ENCODE measurements around the gene RAB21.
A peak's percentile ranks its signal among the peaks of the same experiment; 100 is the strongest.

RAB21 gene

DNA sequence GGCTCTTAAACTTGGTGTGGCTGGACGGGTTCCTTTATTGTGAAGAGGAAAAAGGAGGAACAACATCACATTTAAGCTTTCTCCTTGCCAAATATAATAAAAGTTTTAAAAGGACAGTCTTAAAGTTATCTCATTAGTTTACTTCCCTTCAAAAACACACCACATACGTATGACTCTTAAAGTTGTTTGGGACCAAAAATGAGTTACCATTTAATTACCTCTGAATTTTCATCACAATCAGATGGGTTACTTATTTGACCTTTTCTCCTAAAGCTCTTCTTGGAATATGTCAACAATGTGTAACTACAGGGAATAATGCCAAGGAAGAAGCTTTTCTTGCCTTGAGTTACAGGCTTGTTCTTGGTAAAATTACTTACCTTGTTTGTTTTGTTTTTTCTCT, 16.4 kb downstream of the RAB21 start:
- Histone ChIP-seq H3K27me3 (ENCODE audit: control insufficient read depth, insufficient read depth, low read length) (no peaks in the 10 kb centered on the region), H3K27ac (ENCODE audit: low read depth, low read length) (no peak overlapping the region), H3K9ac (ENCODE audit: low read length) (no peak overlapping the region), H3K4me3 (ENCODE audit: low read depth, low read length) (no peak overlapping the region), H3K36me3 (ENCODE audit: control insufficient read depth, insufficient read depth, low read length) (peaks cover 35% of the 10 kb centered on the region), H3K9me3 (ENCODE audit: control insufficient read depth, insufficient read depth, low read depth, low read length) (no peaks in the 10 kb centered on the region), H3K4me1 (ENCODE audit: control insufficient read depth, insufficient read depth, low read length) (no peaks in the 10 kb centered on the region)

DNA sequence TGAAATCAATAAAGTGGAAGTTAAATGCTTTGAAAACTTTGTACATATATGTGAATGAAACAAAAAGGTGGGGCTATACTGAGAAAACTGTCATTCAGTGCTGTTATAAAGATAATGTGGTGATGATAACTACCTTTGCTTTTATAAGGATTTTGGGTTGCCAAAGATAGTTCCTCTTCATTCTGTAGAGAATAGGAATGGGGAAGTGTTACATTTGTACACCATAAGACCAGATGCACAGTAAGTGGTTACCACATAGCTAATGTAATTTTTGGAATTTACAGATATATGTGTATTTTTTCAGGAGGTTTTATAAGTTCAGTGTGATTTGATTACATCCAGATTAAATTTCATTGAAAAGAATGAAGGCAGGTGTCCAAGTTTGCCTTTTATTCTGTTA, 18.1 kb downstream of the RAB21 start:
- Histone ChIP-seq H3K36me3 (ENCODE audit: control insufficient read depth, insufficient read depth, low read length) (peaks cover 43% of the 10 kb centered on the region), H3K9ac (ENCODE audit: low read length) (no peak overlapping the region), H3K4me3 (ENCODE audit: low read depth, low read length) (no peak overlapping the region), H3K27me3 (ENCODE audit: control insufficient read depth, insufficient read depth, low read length) (no peaks in the 10 kb centered on the region), H3K9me3 (ENCODE audit: control insufficient read depth, insufficient read depth, low read depth, low read length) (no peaks in the 10 kb centered on the region), H3K4me1 (ENCODE audit: control insufficient read depth, insufficient read depth, low read length) (no peaks in the 10 kb centered on the region), H3K27ac (ENCODE audit: low read depth, low read length) (no peak overlapping the region)

DNA sequence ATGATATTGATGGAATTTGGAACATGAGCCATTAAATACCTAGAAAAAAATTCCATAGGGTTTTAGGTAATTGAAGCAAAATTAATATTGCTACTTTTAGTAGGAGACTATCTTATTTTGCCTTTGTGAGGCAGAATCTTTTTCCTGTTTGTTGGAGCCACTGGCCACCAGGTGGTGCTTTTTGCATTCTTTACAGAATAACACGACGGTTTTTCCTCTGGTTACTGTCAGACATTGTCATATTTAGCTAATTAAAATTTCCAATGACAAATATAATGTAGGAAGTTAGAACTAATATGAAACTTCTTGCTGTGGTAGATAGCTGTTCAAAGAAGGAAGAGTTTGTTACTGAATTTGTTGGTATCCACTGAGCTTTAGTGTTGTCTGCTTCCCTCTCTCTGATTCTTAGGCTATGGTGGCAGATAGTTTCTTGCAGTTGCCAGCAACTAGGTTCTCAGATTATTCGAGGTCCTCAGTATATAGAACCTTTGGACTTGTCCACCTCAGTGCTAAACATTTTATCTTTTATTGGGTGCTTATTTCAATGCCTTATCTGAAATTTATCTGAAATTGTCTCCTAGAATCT, 25.7 kb downstream of the RAB21 start:
- H3K27ac ChIP-seq (ENCODE audit: low read depth, low read length) = no peak overlapping the region
- H3K9me3 ChIP-seq (ENCODE audit: control insufficient read depth, insufficient read depth, low read depth, low read length) = no peaks in the 10 kb centered on the region
- H3K4me1 ChIP-seq (ENCODE audit: control insufficient read depth, insufficient read depth, low read length) = no peaks in the 10 kb centered on the region
- H3K4me3 ChIP-seq (ENCODE audit: low read depth, low read length) = no peak overlapping the region
- no peak overlapping the region for H3K9ac ChIP-seq (ENCODE audit: low read length)
- H3K36me3 ChIP-seq (ENCODE audit: control insufficient read depth, insufficient read depth, low read length) = peaks cover 36% of the 10 kb centered on the region
- H3K27me3 ChIP-seq (ENCODE audit: control insufficient read depth, insufficient read depth, low read length) = no peaks in the 10 kb centered on the region

DNA sequence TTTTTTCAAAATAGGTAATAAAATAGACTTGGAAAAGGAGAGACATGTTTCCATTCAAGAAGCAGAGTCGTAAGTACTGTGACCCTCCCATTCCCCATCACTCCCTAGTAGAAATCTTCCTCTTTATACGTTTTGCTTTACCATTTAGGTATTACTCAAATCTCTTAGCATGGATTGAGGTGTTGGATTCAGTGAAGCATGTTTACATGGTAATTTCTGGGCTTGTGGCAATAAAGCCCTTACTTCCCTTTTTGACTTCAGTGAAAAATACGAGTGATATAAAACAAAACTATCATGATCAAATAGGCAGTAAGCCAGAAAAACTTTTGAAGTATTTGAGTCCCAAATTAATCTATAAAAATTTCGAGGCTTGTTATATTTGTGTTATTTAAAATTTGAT, 27.4 kb downstream of the RAB21 start:
- H3K27me3 ChIP-seq (ENCODE audit: control insufficient read depth, insufficient read depth, low read length) = no peaks in the 10 kb centered on the region
- no peaks in the 10 kb centered on the region for H3K9me3 ChIP-seq (ENCODE audit: control insufficient read depth, insufficient read depth, low read depth, low read length)
- H3K4me1 ChIP-seq (ENCODE audit: control insufficient read depth, insufficient read depth, low read length) = no peaks in the 10 kb centered on the region
- no peak overlapping the region for H3K9ac ChIP-seq (ENCODE audit: low read length)
- no peak overlapping the region for H3K4me3 ChIP-seq (ENCODE audit: low read depth, low read length)
- no peak overlapping the region for H3K27ac ChIP-seq (ENCODE audit: low read depth, low read length)
- peaks cover 46% of the 10 kb centered on the region for H3K36me3 ChIP-seq (ENCODE audit: control insufficient read depth, insufficient read depth, low read length)

DNA sequence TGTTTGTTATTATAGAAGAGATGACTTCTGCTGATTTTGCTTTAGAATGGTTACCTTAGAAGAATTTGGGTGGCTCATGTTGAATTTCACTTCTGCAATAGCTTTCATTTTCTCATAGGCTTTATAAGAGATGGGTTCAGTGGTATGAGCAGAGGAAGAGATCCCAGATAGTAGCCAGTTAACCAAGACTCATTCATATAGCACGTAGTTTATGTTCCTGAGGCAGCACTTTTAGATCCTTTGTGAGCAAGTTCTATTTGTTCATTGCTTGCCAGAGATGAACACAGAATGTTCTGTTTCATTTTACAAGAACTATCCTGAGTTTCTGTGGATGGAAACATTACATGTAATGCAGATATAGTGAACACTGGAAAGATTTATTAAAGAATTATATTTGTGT, 32.2 kb downstream of the RAB21 start:
- Histone ChIP-seq H3K27me3 (ENCODE audit: control insufficient read depth, insufficient read depth, low read length) (no peaks in the 10 kb centered on the region), H3K9ac (ENCODE audit: low read length) (no peak overlapping the region), H3K4me3 (ENCODE audit: low read depth, low read length) (no peak overlapping the region), H3K9me3 (ENCODE audit: control insufficient read depth, insufficient read depth, low read depth, low read length) (no peaks in the 10 kb centered on the region), H3K27ac (ENCODE audit: low read depth, low read length) (no peak overlapping the region), H3K4me1 (ENCODE audit: control insufficient read depth, insufficient read depth, low read length) (no peaks in the 10 kb centered on the region), H3K36me3 (ENCODE audit: control insufficient read depth, insufficient read depth, low read length) (peaks cover 49% of the 10 kb centered on the region)

DNA sequence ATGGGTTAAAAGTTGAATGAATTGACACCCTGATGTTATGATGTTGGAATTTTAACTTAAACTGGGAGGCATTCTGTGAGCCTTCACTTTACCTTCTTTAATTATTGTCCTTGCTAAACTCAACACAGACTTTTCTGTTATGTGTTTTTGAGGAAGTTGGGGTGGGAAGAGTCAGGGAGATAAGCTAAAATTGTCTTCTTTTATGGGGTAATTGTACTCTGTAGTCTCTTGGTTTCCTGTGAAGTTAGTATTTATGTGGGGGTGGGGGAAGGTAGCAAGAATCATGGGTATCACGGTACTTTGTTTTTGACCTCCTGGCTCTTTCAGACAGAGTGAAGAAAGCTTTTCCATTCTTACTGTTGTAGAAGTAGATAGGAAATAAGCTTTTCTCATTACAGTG, 32.9 kb downstream of the RAB21 start:
- Histone ChIP-seq H3K4me3 (ENCODE audit: low read depth, low read length) (no peak overlapping the region), H3K9ac (ENCODE audit: low read length) (no peak overlapping the region), H3K9me3 (ENCODE audit: control insufficient read depth, insufficient read depth, low read depth, low read length) (no peaks in the 10 kb centered on the region), H3K4me1 (ENCODE audit: control insufficient read depth, insufficient read depth, low read length) (no peaks in the 10 kb centered on the region), H3K36me3 (ENCODE audit: control insufficient read depth, insufficient read depth, low read length) (peaks cover 43% of the 10 kb centered on the region), H3K27ac (ENCODE audit: low read depth, low read length) (0 out of 2 replicates have a peak overlapping the region, but pooled peaks have one; percentile 6), H3K27me3 (ENCODE audit: control insufficient read depth, insufficient read depth, low read length) (no peaks in the 10 kb centered on the region)

DNA sequence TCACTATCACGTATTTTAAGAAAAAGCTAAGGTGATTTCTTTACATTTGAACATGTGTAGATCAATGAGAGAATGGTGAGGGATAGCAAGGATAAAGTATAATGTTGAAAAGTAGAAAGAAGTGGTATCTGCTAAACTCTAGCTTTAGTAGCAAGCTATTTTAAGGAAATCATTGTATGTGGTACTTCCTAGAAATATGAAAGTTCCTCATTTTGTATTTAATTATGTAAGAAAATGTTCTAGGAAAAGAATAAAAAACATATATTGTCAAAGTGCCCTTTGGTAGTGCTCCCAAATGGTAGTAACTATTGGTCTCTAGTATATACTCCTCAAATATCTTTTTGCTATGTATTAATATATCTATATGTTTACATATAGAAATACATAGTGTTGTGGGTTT, 35.7 kb downstream of the RAB21 start:
- Histone ChIP-seq H3K27ac (ENCODE audit: low read depth, low read length) (no peak overlapping the region), H3K4me3 (ENCODE audit: low read depth, low read length) (no peak overlapping the region), H3K9me3 (ENCODE audit: control insufficient read depth, insufficient read depth, low read depth, low read length) (no peaks in the 10 kb centered on the region), H3K4me1 (ENCODE audit: control insufficient read depth, insufficient read depth, low read length) (no peaks in the 10 kb centered on the region), H3K36me3 (ENCODE audit: control insufficient read depth, insufficient read depth, low read length) (peaks cover 25% of the 10 kb centered on the region), H3K27me3 (ENCODE audit: control insufficient read depth, insufficient read depth, low read length) (no peaks in the 10 kb centered on the region), H3K9ac (ENCODE audit: low read length) (no peak overlapping the region)

DNA sequence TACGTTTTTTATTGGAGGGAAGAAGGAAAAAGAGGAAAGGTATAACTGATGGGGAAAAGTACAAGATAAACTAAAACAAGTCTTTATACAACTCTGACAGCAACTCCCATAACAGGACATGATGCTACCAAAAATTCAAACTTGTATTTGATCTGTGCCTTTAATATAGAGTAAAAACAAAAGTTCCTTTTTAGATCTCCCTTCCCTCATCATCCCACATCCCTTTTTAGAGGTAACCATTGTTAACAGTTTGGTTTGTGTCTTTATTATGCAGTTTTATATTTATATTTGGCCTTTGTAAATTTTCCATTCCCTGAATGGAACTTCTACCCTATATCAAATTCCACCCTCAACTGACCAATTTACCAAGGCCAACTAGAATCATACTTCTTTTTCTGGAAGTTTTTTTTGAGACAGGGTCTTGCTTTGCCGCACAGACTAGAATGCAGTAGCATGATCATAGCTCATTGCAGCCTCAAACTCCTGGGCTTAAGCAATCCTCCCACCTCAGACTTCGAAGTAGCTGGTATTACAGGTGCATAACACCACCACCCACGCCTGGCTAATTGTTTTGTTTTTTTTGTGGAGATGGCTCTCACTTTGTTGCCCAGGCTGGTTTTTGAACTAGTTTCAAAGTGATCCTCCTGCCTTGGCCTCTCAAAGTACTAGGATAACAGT, 36.9 kb downstream of the RAB21 start:
- Histone ChIP-seq H3K4me3 (ENCODE audit: low read depth, low read length) (no peak overlapping the region), H3K27ac (ENCODE audit: low read depth, low read length) (no peak overlapping the region), H3K4me1 (ENCODE audit: control insufficient read depth, insufficient read depth, low read length) (no peaks in the 10 kb centered on the region), H3K9ac (ENCODE audit: low read length) (no peak overlapping the region), H3K9me3 (ENCODE audit: control insufficient read depth, insufficient read depth, low read depth, low read length) (no peaks in the 10 kb centered on the region), H3K36me3 (ENCODE audit: control insufficient read depth, insufficient read depth, low read length) (peaks cover 15% of the 10 kb centered on the region), H3K27me3 (ENCODE audit: control insufficient read depth, insufficient read depth, low read length) (no peaks in the 10 kb centered on the region)

DNA sequence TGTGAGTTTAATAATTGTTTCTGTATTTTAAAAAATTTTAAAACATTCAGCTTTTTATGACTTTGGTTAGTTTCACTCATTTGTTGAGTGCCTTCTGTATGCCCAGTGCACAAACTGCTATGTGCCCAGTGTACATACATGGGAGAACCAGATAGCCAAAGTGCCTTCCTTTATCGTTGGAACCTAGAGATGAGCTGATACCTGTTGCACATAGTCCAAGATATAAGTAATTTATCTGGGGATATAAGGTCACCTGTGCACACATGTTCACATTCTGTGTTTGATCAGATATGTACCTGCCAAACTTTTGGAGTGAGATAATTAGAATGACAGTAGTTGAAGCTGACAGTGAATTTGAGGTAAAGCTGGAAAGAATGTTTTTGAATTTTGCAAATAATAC, 37.9 kb downstream of the RAB21 start:
- no peaks in the 10 kb centered on the region for H3K9me3 ChIP-seq (ENCODE audit: control insufficient read depth, insufficient read depth, low read depth, low read length)

DNA sequence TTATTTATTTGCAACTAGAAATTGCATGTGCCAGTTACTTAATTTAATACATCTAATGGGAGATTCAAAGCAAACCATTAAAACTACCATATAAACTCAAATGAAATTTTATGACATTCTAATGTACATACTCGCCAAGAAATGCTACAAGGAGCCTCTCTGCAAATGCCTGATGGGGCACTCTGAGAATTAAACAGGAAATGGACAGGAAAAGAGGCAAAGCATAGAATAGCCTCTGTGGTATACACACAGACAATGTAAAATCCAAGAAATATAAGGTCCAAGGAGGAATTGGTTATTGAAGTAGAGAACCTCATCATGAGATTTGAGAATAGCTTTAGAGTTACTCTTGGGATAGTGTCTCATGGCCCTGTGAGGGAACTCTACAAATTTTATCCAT, 41.2 kb downstream of the RAB21 start:
- H3K27me3 ChIP-seq (ENCODE audit: control insufficient read depth, insufficient read depth, low read length) = no peaks in the 10 kb centered on the region
- no peaks in the 10 kb centered on the region for H3K9me3 ChIP-seq (ENCODE audit: control insufficient read depth, insufficient read depth, low read depth, low read length)
- no peaks in the 10 kb centered on the region for H3K36me3 ChIP-seq (ENCODE audit: control insufficient read depth, insufficient read depth, low read length)
- no peak overlapping the region for H3K4me3 ChIP-seq (ENCODE audit: low read depth, low read length)
- H3K4me1 ChIP-seq (ENCODE audit: control insufficient read depth, insufficient read depth, low read length) = no peaks in the 10 kb centered on the region
- no peak overlapping the region for H3K27ac ChIP-seq (ENCODE audit: low read depth, low read length)
- no peak overlapping the region for H3K9ac ChIP-seq (ENCODE audit: low read length)

More for the DNA sequence above, 37.9 kb downstream of the RAB21 start:
- no peaks in the 10 kb centered on the region for H3K27me3 ChIP-seq (ENCODE audit: control insufficient read depth, insufficient read depth, low read length)
- no peak overlapping the region for H3K4me3 ChIP-seq (ENCODE audit: low read depth, low read length)
- no peaks in the 10 kb centered on the region for H3K4me1 ChIP-seq (ENCODE audit: control insufficient read depth, insufficient read depth, low read length)
- peaks cover 7% of the 10 kb centered on the region for H3K36me3 ChIP-seq (ENCODE audit: control insufficient read depth, insufficient read depth, low read length)
- H3K9ac ChIP-seq (ENCODE audit: low read length) = no peak overlapping the region
- no peak overlapping the region for H3K27ac ChIP-seq (ENCODE audit: low read depth, low read length)

DNA sequence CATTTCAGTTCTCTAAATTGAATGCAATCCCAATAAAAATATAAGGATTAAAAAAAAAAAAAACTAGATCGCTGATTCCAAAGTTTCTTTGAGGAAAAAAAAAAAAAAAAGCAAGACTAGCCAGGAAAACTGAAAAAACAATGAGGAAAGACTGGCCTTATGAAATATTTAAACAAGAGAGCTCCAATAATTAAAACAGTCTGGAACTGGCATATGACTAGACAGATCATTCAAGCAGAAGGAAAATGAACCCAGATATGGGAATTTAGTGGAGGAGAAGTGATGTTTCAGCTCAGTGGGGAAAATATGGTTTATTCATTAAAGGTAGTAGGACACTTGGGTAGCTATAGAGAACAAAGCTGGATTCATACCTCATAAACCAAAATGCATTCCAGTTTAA, 42.9 kb downstream of the RAB21 start:
- no peaks in the 10 kb centered on the region for H3K36me3 ChIP-seq (ENCODE audit: control insufficient read depth, insufficient read depth, low read length)
- H3K27ac ChIP-seq (ENCODE audit: low read depth, low read length) = no peak overlapping the region
- H3K9ac ChIP-seq (ENCODE audit: low read length) = no peak overlapping the region
- H3K4me1 ChIP-seq (ENCODE audit: control insufficient read depth, insufficient read depth, low read length) = no peaks in the 10 kb centered on the region
- H3K9me3 ChIP-seq (ENCODE audit: control insufficient read depth, insufficient read depth, low read depth, low read length) = no peaks in the 10 kb centered on the region
- no peak overlapping the region for H3K4me3 ChIP-seq (ENCODE audit: low read depth, low read length)
- H3K27me3 ChIP-seq (ENCODE audit: control insufficient read depth, insufficient read depth, low read length) = no peaks in the 10 kb centered on the region
